Panc1 (cell line): ENCODE results near the gene GADL1.

Experiments
- POLR2AphosphoS5 ChIP-seq: IDR thresholded peaks from 2 replicates; pipeline ENCODE4 v1.6.1; 2012; ENCODE audit warnings: mild to moderate bottlenecking, low read depth, low read length, moderate library complexity
- SIN3A ChIP-seq: IDR thresholded peaks from 2 replicates; pipeline ENCODE4 v1.6.1; 2012; ENCODE audit warnings: low read depth, mild to moderate bottlenecking, low read length, moderate library complexity, borderline replicate concordance; ENCODE audit not compliant: insufficient read depth
- TF ChIP-seq, protein P1 (sequence below): fragments of 450-650 bp; IDR thresholded peaks from 2 replicates; pipeline ENCODE4 v1.5.1; 2017; ENCODE audit warnings: mild to moderate bottlenecking
- TF ChIP-seq, protein P2 (sequence below), 2 experiments: IDR thresholded peaks; 2 replicates each; pipeline ENCODE4 v1.6.1; 2011 to 2012; ENCODE audit warnings: low read depth in 2 of 2, control low read depth in 1 of 2, low read length in 1 of 2, mild to moderate bottlenecking in 1 of 2, moderate library complexity in 1 of 2; ENCODE audit not compliant: insufficient read depth in 1 of 2

DNA sequence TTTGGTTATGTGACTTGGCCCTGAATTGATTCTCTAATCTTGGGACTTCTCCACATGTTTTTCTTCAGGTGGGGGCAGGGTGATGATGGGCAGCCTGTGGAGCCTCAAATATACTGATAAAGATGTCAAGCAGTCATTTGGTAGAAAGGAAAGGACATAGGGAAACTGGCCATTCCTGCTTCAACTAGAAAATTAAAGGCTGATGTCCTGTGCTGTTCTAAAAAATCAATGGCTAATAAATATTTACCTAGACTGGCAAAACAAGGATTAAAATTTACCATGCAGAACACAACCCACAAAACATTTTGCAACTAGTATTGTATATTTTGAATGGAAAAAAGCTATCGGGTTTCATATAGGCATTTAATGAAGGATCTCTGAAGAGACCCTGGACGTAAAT lies 133.7 kb downstream of the GADL1 start:
- TF ChIP-seq, protein P1, sequence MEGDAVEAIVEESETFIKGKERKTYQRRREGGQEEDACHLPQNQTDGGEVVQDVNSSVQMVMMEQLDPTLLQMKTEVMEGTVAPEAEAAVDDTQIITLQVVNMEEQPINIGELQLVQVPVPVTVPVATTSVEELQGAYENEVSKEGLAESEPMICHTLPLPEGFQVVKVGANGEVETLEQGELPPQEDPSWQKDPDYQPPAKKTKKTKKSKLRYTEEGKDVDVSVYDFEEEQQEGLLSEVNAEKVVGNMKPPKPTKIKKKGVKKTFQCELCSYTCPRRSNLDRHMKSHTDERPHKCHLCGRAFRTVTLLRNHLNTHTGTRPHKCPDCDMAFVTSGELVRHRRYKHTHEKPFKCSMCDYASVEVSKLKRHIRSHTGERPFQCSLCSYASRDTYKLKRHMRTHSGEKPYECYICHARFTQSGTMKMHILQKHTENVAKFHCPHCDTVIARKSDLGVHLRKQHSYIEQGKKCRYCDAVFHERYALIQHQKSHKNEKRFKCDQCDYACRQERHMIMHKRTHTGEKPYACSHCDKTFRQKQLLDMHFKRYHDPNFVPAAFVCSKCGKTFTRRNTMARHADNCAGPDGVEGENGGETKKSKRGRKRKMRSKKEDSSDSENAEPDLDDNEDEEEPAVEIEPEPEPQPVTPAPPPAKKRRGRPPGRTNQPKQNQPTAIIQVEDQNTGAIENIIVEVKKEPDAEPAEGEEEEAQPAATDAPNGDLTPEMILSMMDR: no peak
- TF ChIP-seq POLR2AphosphoS5: no peak
- TF ChIP-seq, protein P2, sequence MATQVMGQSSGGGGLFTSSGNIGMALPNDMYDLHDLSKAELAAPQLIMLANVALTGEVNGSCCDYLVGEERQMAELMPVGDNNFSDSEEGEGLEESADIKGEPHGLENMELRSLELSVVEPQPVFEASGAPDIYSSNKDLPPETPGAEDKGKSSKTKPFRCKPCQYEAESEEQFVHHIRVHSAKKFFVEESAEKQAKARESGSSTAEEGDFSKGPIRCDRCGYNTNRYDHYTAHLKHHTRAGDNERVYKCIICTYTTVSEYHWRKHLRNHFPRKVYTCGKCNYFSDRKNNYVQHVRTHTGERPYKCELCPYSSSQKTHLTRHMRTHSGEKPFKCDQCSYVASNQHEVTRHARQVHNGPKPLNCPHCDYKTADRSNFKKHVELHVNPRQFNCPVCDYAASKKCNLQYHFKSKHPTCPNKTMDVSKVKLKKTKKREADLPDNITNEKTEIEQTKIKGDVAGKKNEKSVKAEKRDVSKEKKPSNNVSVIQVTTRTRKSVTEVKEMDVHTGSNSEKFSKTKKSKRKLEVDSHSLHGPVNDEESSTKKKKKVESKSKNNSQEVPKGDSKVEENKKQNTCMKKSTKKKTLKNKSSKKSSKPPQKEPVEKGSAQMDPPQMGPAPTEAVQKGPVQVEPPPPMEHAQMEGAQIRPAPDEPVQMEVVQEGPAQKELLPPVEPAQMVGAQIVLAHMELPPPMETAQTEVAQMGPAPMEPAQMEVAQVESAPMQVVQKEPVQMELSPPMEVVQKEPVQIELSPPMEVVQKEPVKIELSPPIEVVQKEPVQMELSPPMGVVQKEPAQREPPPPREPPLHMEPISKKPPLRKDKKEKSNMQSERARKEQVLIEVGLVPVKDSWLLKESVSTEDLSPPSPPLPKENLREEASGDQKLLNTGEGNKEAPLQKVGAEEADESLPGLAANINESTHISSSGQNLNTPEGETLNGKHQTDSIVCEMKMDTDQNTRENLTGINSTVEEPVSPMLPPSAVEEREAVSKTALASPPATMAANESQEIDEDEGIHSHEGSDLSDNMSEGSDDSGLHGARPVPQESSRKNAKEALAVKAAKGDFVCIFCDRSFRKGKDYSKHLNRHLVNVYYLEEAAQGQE (IDR thresholded peaks at IDR 0.05; ENCODE audit: insufficient read depth in 1 of 2, low read depth in 2 of 2, low read length in 1 of 2): no peak
- TF ChIP-seq SIN3A: no peak
